Vagina (tissue), 2 donors: ENCODE measurements around the gene SMG6.

Experiments
- POLR2A ChIP-seq, 2 donors: fragments of 450-650 bp; IDR thresholded peaks; one replicate each; pipeline ENCODE4 v1.6.1; 2017; ENCODE audit warnings: antibody characterized with exemption in 2 of 2, mild to moderate bottlenecking in 2 of 2, moderate library complexity in 2 of 2
- POLR2AphosphoS5 ChIP-seq, 2 donors: sonication (generic); formaldehyde crosslinking; IDR thresholded peaks; one replicate each; pipeline ENCODE4 v1.9.0; 2017; ENCODE audit warnings: antibody characterized with exemption in 2 of 2, mild to moderate bottlenecking in 2 of 2, low read depth in 1 of 2; ENCODE audit not compliant: insufficient read depth in 1 of 2
- TF ChIP-seq, protein P1 (sequence below), 3 experiments: fragments of 450-650 bp in 2 of 3; fragments of 200-600 bp in 1 of 3; sonication (generic) in 1 of 3; IDR thresholded peaks; one replicate each; pipeline ENCODE4 v1.5.1; 2017 to 2019; ENCODE audit warnings: antibody characterized with exemption in 3 of 3, mild to moderate bottlenecking in 2 of 3, moderate library complexity in 2 of 3

DNA sequence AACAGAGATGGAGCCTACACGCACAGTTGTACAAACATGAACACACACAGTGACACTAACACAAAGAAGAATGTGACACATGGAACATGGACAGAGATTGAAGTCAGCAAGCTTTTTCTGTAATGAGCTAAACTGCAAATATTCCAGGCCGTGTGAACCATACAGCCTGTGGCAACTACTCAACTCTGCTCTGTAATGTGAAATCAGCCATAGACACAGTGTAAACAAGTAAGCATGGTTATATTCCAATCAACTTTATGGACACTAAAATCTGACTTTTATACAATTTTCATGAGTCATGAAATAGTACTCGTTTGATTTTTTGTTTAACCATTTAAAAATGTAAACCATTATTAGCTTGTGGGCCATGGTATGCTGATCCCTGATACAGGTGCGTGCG lies 120.2 kb downstream of the SMG6 start:
- TF ChIP-seq POLR2AphosphoS5 (IDR thresholded peaks at IDR 0.05; ENCODE audit: insufficient read depth in 1 of 2, low read depth in 1 of 2) (no peak), POLR2A (IDR thresholded peaks at IDR 0.05) (no peak)
- TF ChIP-seq, protein P1, sequence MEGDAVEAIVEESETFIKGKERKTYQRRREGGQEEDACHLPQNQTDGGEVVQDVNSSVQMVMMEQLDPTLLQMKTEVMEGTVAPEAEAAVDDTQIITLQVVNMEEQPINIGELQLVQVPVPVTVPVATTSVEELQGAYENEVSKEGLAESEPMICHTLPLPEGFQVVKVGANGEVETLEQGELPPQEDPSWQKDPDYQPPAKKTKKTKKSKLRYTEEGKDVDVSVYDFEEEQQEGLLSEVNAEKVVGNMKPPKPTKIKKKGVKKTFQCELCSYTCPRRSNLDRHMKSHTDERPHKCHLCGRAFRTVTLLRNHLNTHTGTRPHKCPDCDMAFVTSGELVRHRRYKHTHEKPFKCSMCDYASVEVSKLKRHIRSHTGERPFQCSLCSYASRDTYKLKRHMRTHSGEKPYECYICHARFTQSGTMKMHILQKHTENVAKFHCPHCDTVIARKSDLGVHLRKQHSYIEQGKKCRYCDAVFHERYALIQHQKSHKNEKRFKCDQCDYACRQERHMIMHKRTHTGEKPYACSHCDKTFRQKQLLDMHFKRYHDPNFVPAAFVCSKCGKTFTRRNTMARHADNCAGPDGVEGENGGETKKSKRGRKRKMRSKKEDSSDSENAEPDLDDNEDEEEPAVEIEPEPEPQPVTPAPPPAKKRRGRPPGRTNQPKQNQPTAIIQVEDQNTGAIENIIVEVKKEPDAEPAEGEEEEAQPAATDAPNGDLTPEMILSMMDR (IDR thresholded peaks at IDR 0.05): no peak
